NK-92 (cell line): ENCODE data around the gene TSPAN18.

Experiments
- DNase-seq: peaks from one replicate; lab custom pipeline; 2025; ENCODE audit not compliant: unreplicated experiment; lab: John Stamatoyannopoulos, UW

TSPAN18 gene

DNA sequence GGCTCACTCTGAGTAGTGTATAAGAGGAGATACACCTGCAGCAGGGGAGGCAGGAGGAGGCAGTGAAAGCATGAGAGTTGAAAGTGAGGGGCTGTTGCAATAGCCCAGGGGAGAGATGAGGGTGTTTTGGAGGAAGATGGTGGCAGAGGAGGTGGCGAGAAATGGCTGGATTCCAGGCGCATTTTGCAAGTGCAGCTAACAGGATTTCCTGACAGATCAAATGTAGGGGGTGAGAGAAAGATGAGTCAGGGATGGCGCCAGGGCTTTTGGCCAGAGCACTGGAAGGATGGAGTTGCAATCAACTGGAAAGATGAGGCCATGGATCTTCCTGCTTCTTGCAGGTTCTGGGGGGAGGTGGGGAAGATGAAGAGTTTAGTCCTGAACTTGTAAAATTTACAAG lies 16.8 kb upstream of the TSPAN18 start:
- DNase-seq: no peak

DNA sequence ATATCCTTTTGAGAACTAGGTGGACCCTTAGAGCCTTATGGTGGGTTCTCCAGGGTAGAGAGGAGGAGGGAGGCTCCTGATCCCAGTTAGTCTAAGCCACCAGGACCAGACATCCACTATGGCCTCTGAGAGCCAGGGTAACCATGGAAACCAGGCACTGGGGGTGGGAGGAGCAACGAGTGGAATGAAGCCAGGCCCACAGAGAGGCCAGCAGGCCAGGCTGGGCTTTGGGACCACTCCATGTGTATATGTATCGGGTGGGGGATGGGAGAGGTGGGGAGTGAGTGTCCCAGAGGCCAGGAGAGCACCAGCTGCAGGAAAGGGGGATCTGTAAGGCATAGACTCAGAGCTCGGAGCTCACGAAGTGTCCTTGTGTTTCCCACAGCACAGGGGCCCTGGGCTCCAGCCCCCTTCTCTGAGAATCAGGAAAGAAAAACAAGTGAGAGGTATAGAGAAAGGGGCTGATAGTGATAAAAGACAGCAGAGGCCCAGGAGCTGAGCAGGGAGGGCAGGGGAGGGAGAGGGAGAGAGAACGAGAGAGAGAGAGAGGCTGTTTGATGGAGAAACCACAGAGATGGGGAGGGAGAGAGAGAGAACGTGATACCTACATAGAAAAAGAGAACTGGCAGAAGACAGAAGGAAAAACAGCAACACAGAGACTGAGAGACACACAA lies 15.5 kb upstream of the TSPAN18 start:
- no peak for DNase-seq

GRCh38 chr11:44711787-44712608 lies 14.8 kb upstream of the TSPAN18 start:
- DNase-seq: no peak

DNA sequence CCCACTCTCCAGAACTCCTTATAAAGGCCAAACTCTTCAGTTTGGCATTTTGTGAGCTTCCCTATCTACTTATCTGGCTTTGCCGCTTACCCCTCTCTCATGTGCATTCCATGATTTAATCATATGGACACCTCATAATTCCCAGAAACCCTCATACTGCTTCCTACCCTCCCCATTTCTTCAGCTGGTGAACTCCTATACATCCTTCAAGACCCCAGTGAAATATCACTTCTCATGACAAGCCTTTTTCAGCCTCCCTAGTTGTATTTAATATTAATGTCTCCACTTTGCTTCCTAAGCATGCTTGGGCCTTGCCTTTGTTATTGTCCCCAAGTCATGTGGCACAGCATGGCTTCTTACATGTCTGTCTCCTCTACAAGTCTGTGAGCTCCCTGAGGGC lies 13.7 kb upstream of the TSPAN18 start:
- DNase-seq: no peak

GRCh38 chr11:44716256-44716655 lies 10.5 kb upstream of the TSPAN18 start:
- DNase-seq: no peak

- no peak for DNase-seq
Observed at GRCh38 chr11:44718057-44718456, 8.7 kb upstream of the TSPAN18 start.

DNA sequence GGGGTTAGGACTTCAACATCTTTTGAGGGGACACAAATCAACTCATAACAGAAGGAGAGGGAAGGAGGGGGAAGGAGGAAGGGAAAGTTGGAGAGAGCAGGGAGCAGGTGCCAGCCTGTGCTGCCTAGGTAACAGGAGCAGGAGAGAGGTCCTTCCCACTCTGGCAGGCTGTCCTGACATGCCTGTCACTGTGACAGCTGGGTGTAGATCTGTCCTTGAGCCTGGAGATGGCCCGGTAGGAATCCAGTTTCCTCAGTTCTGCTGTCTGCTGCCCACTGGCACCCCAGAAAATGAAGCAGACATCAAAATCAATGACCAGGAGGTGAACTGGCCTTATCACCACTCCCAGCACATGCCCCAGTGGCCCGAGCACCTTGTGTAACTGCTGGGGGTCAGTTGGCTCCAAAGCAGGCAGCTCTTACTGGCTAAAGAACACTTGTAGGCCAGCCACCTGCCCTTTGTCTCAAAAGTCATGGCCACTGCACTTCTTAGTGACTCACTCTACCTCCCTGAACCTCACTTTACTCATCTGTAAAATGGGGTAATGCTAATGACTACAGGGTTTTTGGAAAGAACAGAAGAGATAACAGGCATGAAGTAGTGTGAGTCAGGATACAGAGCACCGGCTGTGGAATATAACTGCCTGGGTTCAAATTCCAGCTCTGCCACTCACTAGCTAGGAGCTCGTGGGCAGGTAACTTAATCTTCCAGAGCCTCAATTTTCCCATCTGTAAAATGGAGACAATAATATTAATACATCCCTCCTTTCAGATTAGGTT lies 8.0 kb upstream of the TSPAN18 start:
- DNase-seq: no peak

DNA sequence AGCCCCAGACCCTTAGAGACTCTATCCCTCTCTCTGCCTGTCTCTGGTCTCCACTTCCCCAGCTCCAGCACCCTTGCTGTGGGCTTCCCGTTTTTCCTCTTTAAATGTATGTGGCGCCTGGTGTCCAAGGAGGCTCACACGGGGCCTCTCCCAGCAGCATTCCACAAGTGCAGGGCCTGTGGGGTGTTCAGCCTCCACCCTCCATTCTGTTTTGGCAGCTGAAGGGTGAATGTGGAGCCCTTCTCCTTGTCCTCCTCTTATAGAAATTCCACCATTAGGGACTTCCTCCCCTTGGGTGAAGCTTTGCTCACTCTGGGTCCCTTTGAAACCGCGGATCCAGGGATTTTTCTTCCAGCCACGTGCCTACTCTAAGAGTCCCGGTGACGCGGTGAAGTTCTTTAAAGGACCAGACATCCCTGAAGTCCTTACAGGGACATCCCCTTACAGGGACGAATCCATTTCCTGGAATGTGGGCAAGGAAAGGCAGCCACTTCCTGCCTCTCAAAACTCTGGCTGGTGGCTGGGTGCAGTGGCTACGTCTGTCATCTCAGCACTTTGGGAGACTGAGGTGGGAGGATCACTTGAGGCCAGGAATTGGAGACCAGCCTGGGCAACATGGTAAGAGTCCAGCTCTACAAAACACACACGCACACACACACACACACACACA lies 1.6 kb upstream of the TSPAN18 start:
- DNase-seq: no peak

DNA sequence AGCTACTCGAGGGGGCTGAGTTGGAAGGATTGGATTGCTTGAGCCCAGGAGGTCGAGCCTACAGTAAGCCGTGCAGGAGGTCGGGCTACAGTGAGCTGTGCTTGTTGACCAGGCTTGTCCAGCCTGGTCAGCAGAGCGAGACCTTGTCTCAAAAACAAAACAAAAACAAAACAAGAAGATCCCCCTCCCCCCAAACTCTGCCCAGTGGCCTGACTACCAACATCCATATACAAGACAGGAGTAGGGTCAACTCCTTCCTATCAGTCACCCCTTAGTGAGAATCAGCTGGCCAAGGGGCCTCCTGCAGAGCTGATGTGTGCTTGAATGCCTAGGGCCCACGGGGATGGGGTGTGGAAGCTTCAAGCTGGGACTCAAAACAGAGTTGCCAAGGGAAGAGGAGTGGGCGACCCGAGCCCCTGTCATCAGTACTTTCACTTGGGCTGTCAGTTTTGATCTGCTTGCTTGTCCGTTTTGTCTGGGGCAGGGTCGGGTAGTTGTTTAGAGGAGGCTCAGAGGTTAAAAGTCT lies 942 bp upstream of the TSPAN18 start:
- no peak for DNase-seq

DNA sequence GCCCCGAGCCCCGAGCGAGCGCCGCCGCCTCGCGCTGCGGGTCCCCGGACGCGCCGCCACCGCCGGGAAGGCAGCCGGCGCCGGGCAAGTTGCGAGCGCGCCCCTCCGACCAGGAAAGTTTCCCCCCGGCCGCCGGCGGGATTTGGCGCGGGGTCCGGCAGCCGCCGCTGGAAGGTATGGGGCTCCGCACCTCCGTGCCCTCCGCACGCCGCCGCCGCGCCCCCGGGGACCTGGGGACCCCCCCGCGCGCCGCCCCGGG lies 281 bp downstream of the TSPAN18 start:
- no peak for DNase-seq

- no peak for DNase-seq
Observed at GRCh38 chr11:44727373-44728287, 868 bp downstream of the TSPAN18 start.

GRCh38 chr11:44728491-44728910 lies 1.7 kb downstream of the TSPAN18 start:
- DNase-seq: no peak

- no peak for DNase-seq
Observed at GRCh38 chr11:44729063-44729462, 2.3 kb downstream of the TSPAN18 start.

GRCh38 chr11:44729713-44730112 lies 3.0 kb downstream of the TSPAN18 start:
- no peak for DNase-seq

- no peak for DNase-seq
Observed at GRCh38 chr11:44730775-44731174, 4.0 kb downstream of the TSPAN18 start.

GRCh38 chr11:44731685-44732430 lies 5.1 kb downstream of the TSPAN18 start:
- no peak for DNase-seq

- no peak for DNase-seq
Observed at GRCh38 chr11:44732564-44732963, 5.8 kb downstream of the TSPAN18 start.

DNA sequence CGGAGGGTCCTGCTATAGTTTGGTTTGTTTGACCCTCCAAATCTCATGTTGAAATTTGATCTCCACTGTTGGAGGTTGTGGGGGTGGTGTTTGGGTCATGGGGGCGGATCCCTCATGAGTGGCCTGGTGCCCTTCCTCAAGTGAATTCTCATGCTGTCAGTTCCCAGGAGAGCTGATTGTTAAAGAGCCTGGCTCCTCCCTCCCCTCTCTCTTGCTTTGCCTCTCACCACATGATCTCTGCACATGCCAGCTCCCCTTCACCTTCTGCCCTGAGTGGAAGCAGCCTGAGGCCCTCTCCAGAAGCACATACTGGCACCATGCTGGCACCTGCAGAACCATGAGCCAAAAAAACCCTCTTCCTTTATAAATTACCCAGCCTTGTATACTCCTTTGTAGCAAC lies 7.1 kb downstream of the TSPAN18 start:
- DNase-seq: no peak

- DNase-seq: no peak
Observed at GRCh38 chr11:44734843-44735381, 8.2 kb downstream of the TSPAN18 start.
